GM19239 (cell line): Measurements from ENCODE around the gene GABBR2.

ENCODE experiments used
- DNase-seq: peaks from one replicate; pipeline ENCODE4 v3.0.0; 2011; ENCODE audit warnings: low spot score; ENCODE audit not compliant: insufficient read length
- FAIRE-seq: peaks from 2 replicates; lab custom pipeline; 2011; peaks lifted over from hg19 to GRCh38; lab: Jason Lieb, UNC

The GABBR2 gene

GRCh38 chr9:98575379-98576346 lies 133.1 kb downstream of the GABBR2 start:
- DNase-seq (peak; percentile 54), FAIRE-seq (peak; percentile 86)

DNA sequence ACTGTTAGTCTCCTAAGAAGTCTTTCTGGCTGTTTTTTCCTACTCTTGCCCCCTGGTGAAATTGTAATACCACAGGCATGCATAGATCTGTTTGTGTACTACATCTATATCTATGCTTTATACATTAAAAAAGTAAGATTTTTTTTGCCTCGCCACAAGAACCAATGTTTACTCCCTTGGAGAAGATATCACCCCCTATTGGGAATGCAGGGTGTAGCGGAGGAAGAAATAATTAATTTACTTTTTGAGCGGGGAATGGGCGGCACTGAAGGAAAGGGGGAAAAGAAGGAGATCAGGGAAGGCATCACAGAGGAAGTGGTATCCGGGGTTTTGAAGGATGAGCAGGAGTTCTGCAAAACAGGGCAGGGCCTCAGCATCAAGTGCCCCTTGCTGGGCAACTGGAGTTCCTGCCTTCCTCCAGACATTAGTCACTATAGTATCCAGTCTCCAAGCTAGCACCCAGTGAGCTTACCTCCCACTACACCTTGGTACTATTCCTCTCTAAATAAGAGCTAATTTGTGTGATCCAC lies 134.9 kb downstream of the GABBR2 start:
- DNase-seq, result no peak
- no peak for FAIRE-seq

DNA sequence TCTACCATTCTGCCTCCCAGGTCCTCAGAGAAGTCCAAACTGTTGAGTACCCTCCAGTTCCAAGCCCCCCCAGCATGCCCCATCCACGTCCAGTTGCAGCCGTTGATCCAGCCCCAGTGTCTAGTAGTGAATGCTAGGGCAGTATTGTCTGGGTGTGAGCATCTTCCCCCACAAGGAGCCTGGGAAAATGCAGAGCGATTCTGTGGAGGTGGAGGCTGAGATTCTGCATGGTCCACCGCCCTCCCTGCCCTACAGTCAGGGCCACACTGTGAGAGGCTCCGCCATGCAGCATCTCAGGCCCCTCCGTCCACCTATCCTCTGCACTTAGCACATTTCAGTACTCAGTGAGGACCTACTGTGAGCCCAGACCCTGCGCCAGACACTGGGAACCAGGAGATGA lies 135.9 kb downstream of the GABBR2 start:
- no peak for DNase-seq
- FAIRE-seq, result no peak

DNA sequence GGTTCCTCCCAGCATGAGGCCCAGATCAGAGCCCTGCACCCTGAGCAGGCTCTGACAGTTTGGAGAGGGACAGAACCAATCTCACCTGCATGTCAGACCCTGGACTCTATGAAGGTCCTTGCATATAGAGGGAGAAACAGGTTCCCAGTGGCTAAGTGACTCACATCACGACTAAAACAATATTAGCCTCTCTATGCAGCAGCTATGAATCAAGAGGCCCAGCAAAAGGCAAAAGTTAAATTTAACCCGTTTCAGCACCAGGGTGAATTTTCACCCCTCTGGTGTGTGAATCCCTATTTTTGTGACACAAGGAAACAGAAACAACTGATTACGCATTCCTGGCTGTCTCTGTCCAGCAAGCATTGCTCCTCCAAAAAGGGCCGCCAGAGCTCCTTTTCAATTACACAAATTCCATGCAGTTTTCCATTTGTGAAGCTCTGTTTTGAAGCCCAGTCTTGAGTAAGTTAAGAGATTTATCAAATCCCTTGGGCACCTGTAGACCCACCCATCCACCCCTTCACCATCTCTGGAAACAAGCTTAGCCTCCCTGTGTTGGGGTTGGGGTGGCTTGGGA lies 136.6 kb downstream of the GABBR2 start:
- FAIRE-seq (no peak), DNase-seq (no peak)

DNA sequence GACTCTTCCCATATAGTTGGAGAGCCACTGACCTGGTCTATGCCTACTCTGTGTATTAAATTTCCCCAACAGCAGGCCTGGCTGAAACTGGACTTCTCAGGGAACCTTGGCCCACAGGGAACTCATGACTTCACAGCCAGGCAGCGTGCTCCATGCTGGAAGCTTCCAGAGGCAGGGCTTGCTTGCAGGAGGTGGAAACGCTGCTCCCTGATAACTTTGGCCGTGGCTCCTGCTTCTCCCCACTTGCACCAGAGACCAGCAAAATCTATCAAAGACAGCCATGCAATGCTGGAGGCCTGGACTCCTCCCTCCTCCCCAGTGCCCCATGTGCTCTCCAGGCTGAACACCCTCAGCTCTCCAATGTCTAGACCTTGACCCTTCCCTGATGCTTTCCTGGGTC lies 137.1 kb downstream of the GABBR2 start:
- DNase-seq, result no peak
- FAIRE-seq, result no peak

GRCh38 chr9:98570663-98571440 lies 137.9 kb downstream of the GABBR2 start:
- FAIRE-seq (no peak), DNase-seq (no peak)

DNA sequence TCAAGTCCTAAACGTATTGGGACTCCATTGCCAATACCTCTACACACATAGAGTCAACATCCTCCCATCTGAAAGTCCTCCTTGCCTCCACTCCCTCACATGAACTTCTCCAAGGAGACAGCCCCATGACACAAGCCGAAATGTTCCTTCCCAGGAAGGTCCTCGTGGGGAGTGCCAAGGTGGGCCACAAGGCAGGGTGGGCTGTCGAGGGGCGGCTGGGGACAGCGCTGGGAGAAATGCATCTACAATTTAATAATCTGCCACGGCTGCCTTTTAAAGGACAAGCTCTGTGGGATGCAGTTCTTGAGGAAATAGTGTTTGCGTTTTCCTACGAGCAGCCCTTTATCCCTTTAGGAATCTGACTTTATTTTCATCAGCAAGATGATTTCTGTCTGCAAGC lies 138.7 kb downstream of the GABBR2 start:
- DNase-seq (no peak), FAIRE-seq (no peak)

DNA sequence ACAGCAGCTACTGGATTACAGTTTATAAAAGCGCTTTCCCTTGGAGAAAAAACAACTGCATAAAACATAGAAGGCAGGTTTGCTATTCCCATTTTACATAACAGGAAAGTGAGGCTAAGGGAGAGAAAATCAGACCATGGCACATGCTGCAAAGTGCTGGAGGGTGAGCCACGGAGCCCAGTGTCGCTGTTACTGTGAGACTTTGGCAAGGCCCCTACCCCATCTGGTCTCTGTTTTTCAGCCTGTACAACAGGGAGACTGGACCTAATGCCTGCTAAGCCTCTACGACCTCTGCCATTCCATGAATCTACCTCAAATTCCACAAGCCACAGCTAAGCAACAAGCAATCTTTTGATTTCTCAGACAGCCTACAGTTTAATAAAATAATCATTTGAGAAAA lies 139.2 kb downstream of the GABBR2 start:
- DNase-seq (no peak), FAIRE-seq (no peak)

- DNase-seq (no peak), FAIRE-seq (no peak)
Measured at GRCh38 chr9:98568909-98569469, 139.7 kb downstream of the GABBR2 start.

GRCh38 chr9:98568234-98568908 lies 140.4 kb downstream of the GABBR2 start:
- DNase-seq, result no peak
- FAIRE-seq, result no peak

- FAIRE-seq, result no peak
- DNase-seq, result no peak
Measured at GRCh38 chr9:98567540-98568233, 141.0 kb downstream of the GABBR2 start.

GRCh38 chr9:98565152-98566135 lies 143.3 kb downstream of the GABBR2 start:
- FAIRE-seq, result no peak

DNA sequence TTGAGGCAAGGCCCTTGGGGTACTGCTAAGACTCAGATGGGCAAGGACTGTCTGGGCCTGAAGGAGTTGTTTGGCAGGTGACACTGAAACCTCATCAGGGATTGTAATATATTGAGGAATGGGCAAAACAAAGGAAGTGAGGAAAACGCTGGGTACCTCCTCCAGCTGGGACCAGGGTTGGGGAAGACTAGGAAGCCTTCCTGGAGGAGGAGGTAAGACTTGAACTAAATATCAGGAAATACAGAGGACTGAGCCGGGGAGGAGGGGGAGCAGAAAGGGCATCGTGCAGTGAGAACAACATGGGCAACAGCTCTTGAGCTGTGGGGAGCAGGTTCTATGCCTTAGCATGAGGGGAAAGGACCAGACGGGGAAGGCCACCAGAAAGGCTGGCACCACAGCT lies 144.0 kb downstream of the GABBR2 start:
- no peak for FAIRE-seq
- DNase-seq, result no peak

More at GRCh38 chr9:98565152-98566135, 143.3 kb downstream of the GABBR2 start:
- DNase-seq, result no peak

DNA sequence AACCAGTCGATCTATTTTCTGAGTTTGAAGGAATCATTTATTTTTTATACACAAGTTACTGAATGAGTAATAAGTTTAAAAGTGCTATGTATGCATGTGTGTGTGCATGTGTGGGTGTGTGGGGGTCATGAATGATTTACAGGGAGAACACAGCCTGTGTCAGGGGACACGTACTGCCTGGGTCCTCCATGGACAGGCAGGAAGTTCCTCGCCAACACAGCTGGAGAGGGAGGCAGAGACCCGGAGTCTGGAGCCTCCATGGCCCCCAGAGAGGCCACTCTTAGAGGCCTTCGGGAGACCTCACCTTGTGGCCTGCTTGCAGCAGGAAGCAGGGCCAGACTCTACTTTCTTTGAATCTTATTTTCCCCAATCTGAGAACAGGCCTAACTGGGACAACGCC lies 144.7 kb downstream of the GABBR2 start:
- no peak for FAIRE-seq
- DNase-seq, result no peak

DNA sequence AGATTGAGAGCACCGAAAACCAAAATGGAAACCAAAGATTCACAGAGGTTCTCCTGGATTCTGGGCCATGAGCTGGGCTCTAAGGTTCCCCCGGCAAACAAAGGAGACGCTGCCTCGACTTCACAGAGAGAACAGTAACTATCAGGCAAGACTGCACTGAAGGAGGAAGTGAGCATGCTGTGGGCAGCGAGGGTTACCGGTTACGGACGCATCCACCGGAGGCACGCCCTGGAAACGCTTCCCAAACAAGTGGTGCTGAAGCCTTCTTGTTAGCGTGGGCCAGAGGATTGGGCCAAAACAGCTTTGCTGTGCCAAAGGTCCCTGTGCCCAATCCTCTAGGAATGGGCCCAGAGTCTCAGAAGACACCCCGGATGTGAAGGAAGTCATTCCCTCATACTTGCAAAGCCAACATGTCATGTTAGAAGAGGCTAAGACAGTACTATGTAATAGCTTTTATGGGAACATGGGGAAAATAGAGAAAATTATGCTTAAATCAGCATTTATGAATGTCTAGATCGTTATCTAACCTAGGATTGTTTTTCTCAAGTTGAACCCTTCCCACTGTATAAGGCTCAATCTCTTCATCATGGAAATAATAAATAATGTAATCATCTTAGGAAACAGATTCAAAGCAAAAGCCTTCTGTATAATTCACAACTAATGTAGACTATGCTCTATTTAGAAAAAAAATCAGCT lies 145.4 kb downstream of the GABBR2 start:
- FAIRE-seq (no peak), DNase-seq (no peak)

DNA sequence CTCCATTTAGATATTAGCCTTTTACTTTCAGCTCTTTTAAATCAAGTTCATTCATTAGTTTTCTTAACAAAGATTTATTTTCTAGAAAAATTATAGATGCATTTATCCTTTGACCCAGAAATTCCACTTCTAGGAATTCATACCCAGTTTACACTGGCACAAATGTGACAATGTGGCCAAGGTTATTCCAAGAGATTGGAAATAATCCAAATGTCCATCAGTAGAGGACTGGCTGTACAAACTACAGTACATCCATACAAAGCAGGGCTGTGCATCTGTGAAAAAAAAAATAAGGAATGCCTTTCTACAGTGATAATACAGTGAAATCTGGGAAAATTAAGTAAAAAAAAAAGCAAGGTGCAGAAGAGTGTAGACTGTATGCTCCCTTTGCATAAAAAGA lies 149.2 kb downstream of the GABBR2 start:
- DNase-seq, result no peak
- no peak for FAIRE-seq

GRCh38 chr9:98558575-98558974 lies 150.2 kb downstream of the GABBR2 start:
- FAIRE-seq (no peak), DNase-seq (no peak)
